GM23248 (cell line): ENCODE measurements around the gene MAGEA9.
"Not testable (repeated sequence)": the region's sequence is repeated elsewhere in the genome, so short reads cannot be mapped to it uniquely, and the experiment has no call there.

ENCODE experiments used
- EZH2 ChIP-seq: fragments of 200-600 bp; sonication (generic); IDR thresholded peaks from 2 replicates; pipeline ENCODE4 v1.6.1; 2018; ENCODE audit warnings: antibody characterized with exemption, mild to moderate bottlenecking; ENCODE audit not compliant: insufficient read depth, poor library complexity, severe bottlenecking
- EZH2phosphoT487 ChIP-seq: fragments of 200-600 bp; sonication (generic); IDR thresholded peaks from 2 replicates; pipeline ENCODE4 v1.6.1; 2018; ENCODE audit warnings: antibody characterized with exemption, moderate library complexity, mild to moderate bottlenecking, low read depth; ENCODE audit not compliant: insufficient read depth

- not testable (repeated sequence) for TF ChIP-seq EZH2phosphoT487, EZH2
Observed at GRCh38 chrX:149773026-149773425, 8.7 kb upstream of the MAGEA9 start.
